ENCODE data around the gene TMEM126A. TPM values are rescaled to one million over a fixed set of nuclear protein-coding genes. Genes with fewer than 3 reads are reported as not detected.
"Not testable (repeated sequence)": the region's sequence is repeated elsewhere in the genome, so short reads cannot be mapped to it uniquely, and the experiment has no call there.

TMEM126A gene
- total RNA-seq, 1 experiment from 2014 or later, result 29.9 TPM

DNA sequence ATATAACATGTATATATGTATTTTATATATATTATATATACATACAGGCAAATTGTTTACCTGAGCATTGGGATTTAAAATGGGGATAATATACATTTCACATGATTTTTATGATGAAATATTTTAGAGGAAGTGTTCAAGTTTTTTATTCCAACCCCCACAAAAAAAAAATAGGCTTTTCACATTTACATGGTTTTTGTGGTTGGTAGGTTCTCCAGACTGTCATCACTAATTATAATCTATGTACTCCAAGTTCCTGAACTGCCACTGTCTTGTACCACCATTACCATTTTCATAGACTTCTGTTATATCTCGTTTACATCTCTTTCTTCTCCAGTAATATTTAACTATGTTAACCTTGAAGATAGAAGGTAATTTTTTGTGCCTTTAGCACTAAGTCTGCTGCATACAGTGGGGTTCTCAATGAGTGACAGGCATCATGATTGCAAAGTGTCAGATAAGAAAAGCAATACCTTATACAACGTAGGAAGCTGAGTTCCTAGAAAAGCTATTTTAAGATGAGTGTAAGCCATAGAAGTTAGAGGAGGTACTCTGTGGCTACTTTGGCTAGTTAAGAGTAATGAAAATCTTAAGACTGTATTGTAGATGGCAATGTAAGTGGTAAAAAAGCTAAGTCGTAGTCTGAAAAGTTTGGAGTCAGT lies 5.2 kb downstream of the TMEM126A start:
- in situ Hi-C loops (cut with HindIII; ENCODE audit: low sequenced_read_pairs), result no loop called here
- no peak for DNase-seq (ENCODE audit: low spot score)

- in situ Hi-C loops (cut with HindIII; ENCODE audit: low sequenced_read_pairs); DNase-seq (ENCODE audit: low spot score): not testable (repeated sequence)
Measured at GRCh38 chr11:85654343-85654742, 6.6 kb downstream of the TMEM126A start.

GRCh38 chr11:85656777-85657176 lies 9.0 kb downstream of the TMEM126A start:
- in situ Hi-C loops (cut with HindIII; ENCODE audit: low sequenced_read_pairs), result no loop called here
- DNase-seq (ENCODE audit: low spot score), result no peak

- in situ Hi-C loops (cut with HindIII; ENCODE audit: low sequenced_read_pairs), result no loop called here
- DNase-seq (ENCODE audit: low spot score), result no peak
Measured at GRCh38 chr11:85658180-85658579, 10.4 kb downstream of the TMEM126A start.

- in situ Hi-C loops (cut with HindIII; ENCODE audit: low sequenced_read_pairs), result no loop called here
- DNase-seq (ENCODE audit: low spot score), result no peak
Measured at GRCh38 chr11:85661972-85662664, 14.4 kb downstream of the TMEM126A start.

DNA sequence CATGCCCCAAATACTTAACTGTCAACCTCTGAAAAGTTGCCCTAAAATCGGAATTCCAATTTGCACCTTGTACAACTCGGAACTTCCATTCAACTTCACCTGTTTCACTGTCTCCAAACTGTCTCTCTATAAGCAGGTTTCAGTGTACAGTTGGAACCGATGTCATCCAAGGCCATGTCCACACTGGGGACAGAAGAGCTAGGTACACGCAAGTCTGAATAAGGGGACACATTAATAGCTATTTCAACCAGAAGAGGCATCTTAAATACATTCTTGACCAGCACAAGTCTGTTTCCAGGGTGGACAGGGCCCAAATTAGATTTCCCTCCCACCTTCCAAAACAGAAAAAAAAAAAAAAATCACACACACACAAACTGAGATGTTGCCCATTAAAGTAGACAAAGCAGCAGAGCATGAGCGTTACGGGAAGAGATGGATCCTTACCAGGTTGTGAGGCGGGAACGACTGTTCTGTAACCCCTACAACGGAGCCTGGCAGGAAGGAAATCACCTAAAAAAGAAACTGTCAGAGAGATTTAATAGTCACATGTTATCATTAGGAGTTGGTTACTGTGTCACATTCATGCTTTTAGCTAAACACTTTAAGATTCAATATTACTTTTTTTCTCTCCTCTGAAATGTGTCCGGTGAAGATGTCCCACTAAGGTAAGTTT lies 15.4 kb downstream of the TMEM126A start:
- in situ Hi-C loops (cut with HindIII; ENCODE audit: low sequenced_read_pairs), result no loop called here
- DNase-seq (ENCODE audit: low spot score), result no peak

- in situ Hi-C loops (cut with HindIII; ENCODE audit: low sequenced_read_pairs), result no loop called here
- peak; percentile 78 for DNase-seq (ENCODE audit: low spot score)
Measured at GRCh38 chr11:85663753-85664614, 16.2 kb downstream of the TMEM126A start.

- peak; percentile 94 for DNase-seq (ENCODE audit: low spot score)
- in situ Hi-C loops (cut with HindIII; ENCODE audit: low sequenced_read_pairs), result no loop called here
Measured at GRCh38 chr11:85664615-85665481, 17.1 kb downstream of the TMEM126A start, which contains the start of gene CREBZF. TSS of gene CREBZF (minus strand) at chr11:85665129. CDS start at chr11:85664875, 254 bp downstream.

- in situ Hi-C loops (cut with HindIII; ENCODE audit: low sequenced_read_pairs), result no loop called here
- no peak for DNase-seq (ENCODE audit: low spot score)
Measured at GRCh38 chr11:85665733-85666132, 18.0 kb downstream of the TMEM126A start.

DNA sequence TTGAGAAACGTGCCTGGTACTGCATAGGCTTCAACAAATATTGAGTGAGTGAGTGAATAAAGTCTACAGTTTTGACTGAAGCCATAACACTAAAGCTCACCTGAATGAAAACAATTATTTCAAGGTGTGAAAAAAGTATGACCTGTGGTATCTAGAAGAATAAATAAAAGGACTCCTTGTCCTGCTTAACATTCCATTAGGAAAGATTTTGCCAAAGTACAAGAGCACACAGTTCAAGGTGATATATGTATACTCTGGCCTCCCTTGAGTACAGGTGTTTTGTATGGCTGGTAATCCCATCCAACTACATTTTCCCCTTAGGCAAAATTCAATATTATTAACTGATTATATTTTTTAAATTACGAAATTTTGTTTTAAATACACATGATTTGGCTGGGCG lies 18.9 kb downstream of the TMEM126A start:
- in situ Hi-C loops (cut with HindIII; ENCODE audit: low sequenced_read_pairs), result no loop called here
- DNase-seq (ENCODE audit: low spot score), result no peak

DNA sequence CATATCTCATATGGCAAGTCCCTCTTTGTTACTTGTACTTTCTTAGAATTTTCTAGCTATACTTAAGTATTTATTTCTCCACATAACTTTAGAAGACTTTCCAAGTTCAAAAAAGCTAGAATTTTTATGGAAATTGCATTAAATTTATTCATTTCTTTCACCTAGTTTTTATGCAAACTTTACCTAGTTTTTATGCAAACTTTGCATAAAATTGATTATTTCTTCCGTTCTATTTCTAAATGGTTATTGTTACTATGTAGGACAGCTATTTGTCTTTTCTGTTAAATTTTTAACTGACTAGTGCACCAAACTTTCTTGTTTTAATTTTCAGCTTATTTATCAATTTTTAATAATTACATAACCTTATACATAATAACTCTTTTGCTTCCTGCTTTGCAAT lies 20.4 kb downstream of the TMEM126A start:
- DNase-seq (ENCODE audit: low spot score), result no peak
- in situ Hi-C loops (cut with HindIII; ENCODE audit: low sequenced_read_pairs), result no loop called here

DNA sequence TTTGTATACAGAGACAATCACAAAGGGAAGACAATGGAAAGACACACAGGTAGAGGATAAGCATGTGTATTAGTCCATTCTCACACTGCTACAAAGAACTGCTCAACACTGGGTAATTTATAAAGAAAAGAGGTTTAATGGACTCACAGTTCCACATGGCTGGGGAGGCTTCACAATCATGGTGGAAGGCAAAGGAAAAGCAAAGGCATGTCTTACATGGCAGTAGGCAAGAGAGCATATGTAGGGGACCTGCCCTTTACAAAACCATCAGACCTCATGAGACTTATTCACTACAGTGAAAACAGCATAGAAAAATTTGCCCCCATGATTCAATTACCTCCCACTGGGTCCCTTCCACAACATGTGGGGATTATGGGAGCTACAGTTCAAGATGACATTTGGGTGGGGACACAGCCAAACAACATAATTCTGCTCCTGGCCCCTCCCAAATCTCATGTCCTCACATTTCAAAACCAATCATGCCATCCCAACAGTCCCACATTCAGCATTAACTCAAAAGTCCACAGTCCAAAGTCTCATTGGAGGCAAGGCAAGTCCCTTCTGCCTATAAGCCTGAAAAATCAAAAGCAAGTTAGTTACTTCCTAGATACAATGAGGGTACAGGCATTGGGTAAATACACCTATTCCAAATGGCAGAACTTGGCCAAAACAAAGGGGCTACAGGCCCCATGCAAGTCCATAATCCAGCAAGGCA lies 23.3 kb downstream of the TMEM126A start:
- DNase-seq (ENCODE audit: low spot score); in situ Hi-C loops (cut with HindIII; ENCODE audit: low sequenced_read_pairs): not testable (repeated sequence)

GRCh38 chr11:85672105-85672902 lies 24.5 kb downstream of the TMEM126A start:
- DNase-seq (ENCODE audit: low spot score), result no peak
- in situ Hi-C loops (cut with HindIII; ENCODE audit: low sequenced_read_pairs), result no loop called here

DNA sequence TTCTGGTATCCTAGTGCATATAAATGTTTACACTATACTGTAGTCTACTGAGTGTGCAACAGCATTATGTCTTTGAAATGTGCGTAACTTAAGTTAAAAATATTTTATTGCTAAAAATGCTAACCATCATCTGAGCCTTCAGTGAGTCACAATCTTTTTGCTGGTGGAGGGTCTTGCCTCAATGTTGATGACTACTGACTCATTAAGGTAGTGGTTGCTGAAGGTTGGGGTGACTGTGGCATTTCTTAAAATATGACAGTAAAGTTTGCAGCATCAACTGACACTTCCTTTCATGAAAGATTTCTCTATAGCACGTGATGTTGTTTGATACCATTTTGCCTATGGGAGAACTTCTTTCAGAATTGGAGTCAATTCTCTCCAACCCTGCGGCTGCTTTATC lies 25.6 kb downstream of the TMEM126A start:
- in situ Hi-C loops (cut with HindIII; ENCODE audit: low sequenced_read_pairs), result no loop called here
- no peak for DNase-seq (ENCODE audit: low spot score)

GRCh38 chr11:85679576-85679975 lies 31.8 kb downstream of the TMEM126A start:
- peak; percentile 93 for DNase-seq (ENCODE audit: low spot score)
- in situ Hi-C loops (cut with HindIII; ENCODE audit: low sequenced_read_pairs), result no loop called here

DNA sequence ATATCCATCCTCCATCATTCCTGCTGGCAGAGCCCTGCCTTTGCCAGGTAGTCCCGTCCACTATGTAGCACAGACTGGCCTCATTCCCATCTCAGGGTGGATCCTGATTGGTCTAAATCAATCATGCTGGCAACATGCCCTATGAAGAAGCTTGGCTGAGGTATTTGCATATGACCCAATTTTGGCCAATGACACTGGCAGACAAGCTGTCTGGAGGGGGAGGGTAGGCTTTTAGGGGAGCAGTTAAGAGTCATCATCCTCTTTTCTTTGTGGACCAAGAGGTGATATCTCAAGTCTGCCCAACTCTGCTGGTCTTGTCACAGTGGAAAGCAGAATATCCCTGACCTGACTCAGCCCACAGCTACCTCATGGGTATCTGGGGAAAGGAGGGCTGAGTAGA lies 33.1 kb downstream of the TMEM126A start:
- peak; percentile 97 for DNase-seq (ENCODE audit: low spot score)
- in situ Hi-C loops (cut with HindIII; ENCODE audit: low sequenced_read_pairs), result no loop called here
